AG04449 (cell line): Measurements from ENCODE around the gene ACTN1.
"Not testable (repeated sequence)": the region's sequence is repeated elsewhere in the genome, so short reads cannot be mapped to it uniquely, and the experiment has no call there.

Source experiments
- CTCF ChIA-PET: fragments of 350-600 bp; formaldehyde crosslinking; extraction: SDS; loops from one replicate; lab custom pipeline; 2021; ENCODE audit warnings: antibody characterized with exemption; lab: Yijun Ruan, JAX
- POLR2A ChIA-PET: fragments of 400-600, 350-600 bp; formaldehyde crosslinking; extraction: SDS; loops from one replicate; lab custom pipeline; 2020; ENCODE audit warnings: antibody characterized with exemption, inconsistent platforms; lab: Yijun Ruan, JAX
- DNase-seq: peaks from one replicate; pipeline ENCODE4 v3.0.0-alpha.2; 2010; ENCODE audit warnings: low read depth, low spot score
- H3K4me3 ChIP-seq: 2 replicates; pipeline ENCODE4 v1.5.1; 2011; ENCODE audit warnings: low read depth, mild to moderate bottlenecking, control low read depth, low read length
- TF ChIP-seq, protein P1 (sequence below): IDR thresholded peaks from one replicate; pipeline ENCODE4 v1.5.1; 2011; ENCODE audit warnings: mild to moderate bottlenecking, moderate library complexity, low read length, control low read depth, inconsistent platforms; ENCODE audit not compliant: insufficient read depth; ENCODE audit errors: missing control alignments

Gene ACTN1

GRCh38 chr14:68851078-68851477 is 128.0 kb downstream of the ACTN1 start:
- no peak overlapping the region for H3K4me3 ChIP-seq
- DNase-seq = no peak
- POLR2A ChIA-PET = no interaction called here
- TF ChIP-seq, protein P1, sequence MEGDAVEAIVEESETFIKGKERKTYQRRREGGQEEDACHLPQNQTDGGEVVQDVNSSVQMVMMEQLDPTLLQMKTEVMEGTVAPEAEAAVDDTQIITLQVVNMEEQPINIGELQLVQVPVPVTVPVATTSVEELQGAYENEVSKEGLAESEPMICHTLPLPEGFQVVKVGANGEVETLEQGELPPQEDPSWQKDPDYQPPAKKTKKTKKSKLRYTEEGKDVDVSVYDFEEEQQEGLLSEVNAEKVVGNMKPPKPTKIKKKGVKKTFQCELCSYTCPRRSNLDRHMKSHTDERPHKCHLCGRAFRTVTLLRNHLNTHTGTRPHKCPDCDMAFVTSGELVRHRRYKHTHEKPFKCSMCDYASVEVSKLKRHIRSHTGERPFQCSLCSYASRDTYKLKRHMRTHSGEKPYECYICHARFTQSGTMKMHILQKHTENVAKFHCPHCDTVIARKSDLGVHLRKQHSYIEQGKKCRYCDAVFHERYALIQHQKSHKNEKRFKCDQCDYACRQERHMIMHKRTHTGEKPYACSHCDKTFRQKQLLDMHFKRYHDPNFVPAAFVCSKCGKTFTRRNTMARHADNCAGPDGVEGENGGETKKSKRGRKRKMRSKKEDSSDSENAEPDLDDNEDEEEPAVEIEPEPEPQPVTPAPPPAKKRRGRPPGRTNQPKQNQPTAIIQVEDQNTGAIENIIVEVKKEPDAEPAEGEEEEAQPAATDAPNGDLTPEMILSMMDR = no peak
- CTCF ChIA-PET = no interaction called here

DNA sequence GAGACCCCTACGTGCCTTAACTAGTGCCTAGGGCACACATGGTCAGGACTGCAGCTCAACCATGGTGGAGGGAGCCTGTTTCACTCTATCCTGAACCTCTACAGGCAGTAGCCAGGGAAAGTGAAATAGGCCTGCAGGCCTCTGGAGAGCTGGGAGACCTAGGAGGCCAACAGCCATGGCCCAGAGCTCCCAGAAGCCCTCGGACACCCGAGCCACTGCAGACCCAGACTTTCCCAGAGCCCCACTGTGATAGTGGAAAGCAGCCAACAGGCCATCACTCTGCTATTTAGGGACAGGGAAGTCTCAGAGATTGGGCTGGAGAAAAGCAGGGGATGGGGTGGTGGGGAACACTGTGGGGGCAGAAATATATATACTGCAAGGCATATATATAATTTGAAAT is 129.7 kb downstream of the ACTN1 start:
- CTCF ChIA-PET = interaction anchor here (0.9 to 2.2 kb wide), 4 partner anchors 13 to 1012 kb away, joined by 3 to 13 read pairs (median 5); no protein-coding TSS in a partner anchor
- DNase-seq = no peak
- POLR2A ChIA-PET = no interaction called here
- TF ChIP-seq, protein P1 = no peak
- H3K4me3 ChIP-seq = no peak overlapping the region

- DNase-seq = no peak
- ChIA-PET POLR2A (no interaction called here), CTCF (interaction anchor here (0.9 to 2.2 kb wide), 4 partner anchors 10 to 1011 kb away, joined by 3 to 13 read pairs (median 4); no protein-coding TSS in a partner anchor)
- TF ChIP-seq, protein P1 = no peak
- H3K4me3 ChIP-seq = no peak overlapping the region
These were observed 130.8 kb downstream of the ACTN1 start for GRCh38 chr14:68848253-68848652.

- H3K4me3 ChIP-seq, CTCF ChIA-PET, POLR2A ChIA-PET, DNase-seq: not testable (repeated sequence)
These were observed 131.5 kb downstream of the ACTN1 start for GRCh38 chr14:68847640-68848039.

DNA sequence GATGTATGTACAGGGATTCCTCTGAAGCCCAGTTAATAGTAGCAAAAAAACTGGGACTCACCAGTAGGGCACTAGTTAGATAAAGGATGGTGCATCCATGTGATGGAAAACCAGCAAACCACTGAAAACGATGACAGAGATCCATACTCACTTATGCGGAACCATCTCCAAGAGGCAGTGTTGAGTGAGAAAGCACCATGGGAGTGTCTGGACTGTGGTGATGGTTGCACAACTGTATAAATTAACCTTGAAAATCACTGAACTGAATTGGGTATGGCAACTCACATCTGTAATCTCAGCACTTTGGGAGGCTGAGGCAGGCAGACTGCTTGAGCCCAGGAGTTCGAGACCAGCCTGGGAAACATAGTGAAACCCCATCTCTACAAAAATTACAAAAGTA is 132.6 kb downstream of the ACTN1 start:
- CTCF ChIA-PET = interaction anchor here (1.0 kb wide), 1 partner anchor 13 kb away, joined by 3 read pairs; no protein-coding TSS in a partner anchor
- H3K4me3 ChIP-seq = no peak overlapping the region
- TF ChIP-seq, protein P1 = no peak
- POLR2A ChIA-PET = no interaction called here
- no peak for DNase-seq

- TF ChIP-seq, protein P1 = no peak
- no peak overlapping the region for H3K4me3 ChIP-seq
- DNase-seq = no peak
- CTCF ChIA-PET = interaction anchor here (0.6 to 4.2 kb wide), 55 partner anchors 9 to 1032 kb away, joined by 3 to 72 read pairs (median 5); no protein-coding TSS in a partner anchor
- POLR2A ChIA-PET = no interaction called here
These were observed 134.9 kb downstream of the ACTN1 start for GRCh38 chr14:68844210-68844545.
